ENCODE results near the gene FYN.

DNA sequence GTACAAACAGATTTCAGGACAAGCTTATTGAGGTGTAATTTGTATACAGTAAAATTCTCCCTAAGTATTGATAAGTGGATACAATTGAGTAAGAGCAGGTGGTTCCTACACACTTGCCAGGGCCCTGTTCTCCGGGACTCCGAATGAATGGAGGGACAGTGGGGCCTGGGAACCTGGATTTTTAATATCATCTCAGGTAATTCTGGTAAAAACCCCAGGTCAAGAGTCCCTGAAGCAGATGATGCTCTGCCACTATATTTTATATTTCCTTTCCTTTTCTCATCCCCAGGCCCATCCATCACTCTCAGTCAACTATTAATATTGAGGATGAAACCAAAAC lies 104.9 kb downstream of the FYN start:
- no peak for TF ChIP-seq ZNF431 (CRISPR knock-in tag; IDR thresholded peaks at IDR 0.05)
- TF ChIP-seq, protein P1, sequence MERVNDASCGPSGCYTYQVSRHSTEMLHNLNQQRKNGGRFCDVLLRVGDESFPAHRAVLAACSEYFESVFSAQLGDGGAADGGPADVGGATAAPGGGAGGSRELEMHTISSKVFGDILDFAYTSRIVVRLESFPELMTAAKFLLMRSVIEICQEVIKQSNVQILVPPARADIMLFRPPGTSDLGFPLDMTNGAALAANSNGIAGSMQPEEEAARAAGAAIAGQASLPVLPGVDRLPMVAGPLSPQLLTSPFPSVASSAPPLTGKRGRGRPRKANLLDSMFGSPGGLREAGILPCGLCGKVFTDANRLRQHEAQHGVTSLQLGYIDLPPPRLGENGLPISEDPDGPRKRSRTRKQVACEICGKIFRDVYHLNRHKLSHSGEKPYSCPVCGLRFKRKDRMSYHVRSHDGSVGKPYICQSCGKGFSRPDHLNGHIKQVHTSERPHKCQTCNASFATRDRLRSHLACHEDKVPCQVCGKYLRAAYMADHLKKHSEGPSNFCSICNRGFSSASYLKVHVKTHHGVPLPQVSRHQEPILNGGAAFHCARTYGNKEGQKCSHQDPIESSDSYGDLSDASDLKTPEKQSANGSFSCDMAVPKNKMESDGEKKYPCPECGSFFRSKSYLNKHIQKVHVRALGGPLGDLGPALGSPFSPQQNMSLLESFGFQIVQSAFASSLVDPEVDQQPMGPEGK (CRISPR knock-in tag; IDR thresholded peaks at IDR 0.05; ENCODE audit: borderline replicate concordance) = no peak

Measured in K562 (cell line).